ENCODE results near the gene KCNJ4. TPM values are rescaled to one million over a fixed set of nuclear protein-coding genes. Genes with fewer than 3 reads are reported as not detected.
"Not testable (repeated sequence)": the region's sequence is repeated elsewhere in the genome, so short reads cannot be mapped to it uniquely, and the experiment has no call there.

The KCNJ4 gene
- total RNA-seq, 1 donor from 2014 or later = 1.7 TPM

DNA sequence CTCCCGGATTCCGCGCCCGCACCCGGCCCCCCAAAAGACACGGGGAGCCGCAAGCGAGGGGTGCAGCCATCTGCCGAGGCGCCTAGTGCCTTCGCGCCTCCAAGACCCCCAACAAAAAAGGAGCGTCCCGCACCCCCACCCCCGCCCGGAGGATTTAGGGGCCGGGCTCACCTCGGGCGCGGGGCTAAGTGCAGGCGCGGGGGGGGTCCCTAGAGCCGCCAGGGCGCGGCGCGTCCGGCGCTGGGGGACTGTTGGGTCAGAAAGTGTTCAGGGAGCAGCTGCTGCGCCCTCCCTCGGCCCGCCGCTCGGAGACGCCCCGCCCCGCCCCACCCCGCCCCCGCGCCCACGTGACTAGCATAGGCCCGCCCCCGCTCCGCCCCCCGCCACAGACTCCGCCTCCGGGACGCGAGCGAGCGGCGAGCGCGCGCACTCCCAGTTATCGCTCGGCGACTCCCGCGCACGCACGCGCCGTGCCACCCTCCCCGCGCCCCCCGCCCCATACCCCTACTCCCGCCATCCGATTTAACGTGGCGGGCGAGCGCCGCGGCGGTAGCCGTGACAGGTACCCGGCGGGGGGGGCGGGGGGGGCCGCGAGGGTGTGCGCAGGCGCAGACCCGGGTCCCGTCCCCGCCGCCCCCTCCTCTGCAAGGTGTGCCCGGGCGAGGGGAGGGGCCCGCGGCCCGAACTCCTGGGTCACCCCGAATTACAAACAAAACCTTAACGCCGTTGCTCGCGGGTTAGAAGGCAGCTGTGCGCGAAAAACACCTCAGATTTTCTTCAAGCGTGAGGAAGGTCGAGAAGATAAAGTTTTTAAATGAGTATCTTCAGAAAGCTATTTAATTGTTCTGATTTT, 56.2 kb downstream of the KCNJ4 start:
- Mint-ChIP-seq H3K36me3 (ENCODE audit: insufficient read depth) (no peaks in the 10 kb centered on the region), H3K27me3 (no peaks in the 10 kb centered on the region), H3K4me3 (ENCODE audit: low read depth) (peak overlapping the region; percentile 84), H3K9me3 (ENCODE audit: low read depth) (no peaks in the 10 kb centered on the region), H3K4me1 (ENCODE audit: low read depth) (peaks cover 54% of the 10 kb centered on the region), H3K27ac (peak overlapping the region; percentile 97)
- DNase-seq (ENCODE audit: low spot score, unreplicated experiment) = peak; percentile 88
- TF ChIP-seq, protein P1, sequence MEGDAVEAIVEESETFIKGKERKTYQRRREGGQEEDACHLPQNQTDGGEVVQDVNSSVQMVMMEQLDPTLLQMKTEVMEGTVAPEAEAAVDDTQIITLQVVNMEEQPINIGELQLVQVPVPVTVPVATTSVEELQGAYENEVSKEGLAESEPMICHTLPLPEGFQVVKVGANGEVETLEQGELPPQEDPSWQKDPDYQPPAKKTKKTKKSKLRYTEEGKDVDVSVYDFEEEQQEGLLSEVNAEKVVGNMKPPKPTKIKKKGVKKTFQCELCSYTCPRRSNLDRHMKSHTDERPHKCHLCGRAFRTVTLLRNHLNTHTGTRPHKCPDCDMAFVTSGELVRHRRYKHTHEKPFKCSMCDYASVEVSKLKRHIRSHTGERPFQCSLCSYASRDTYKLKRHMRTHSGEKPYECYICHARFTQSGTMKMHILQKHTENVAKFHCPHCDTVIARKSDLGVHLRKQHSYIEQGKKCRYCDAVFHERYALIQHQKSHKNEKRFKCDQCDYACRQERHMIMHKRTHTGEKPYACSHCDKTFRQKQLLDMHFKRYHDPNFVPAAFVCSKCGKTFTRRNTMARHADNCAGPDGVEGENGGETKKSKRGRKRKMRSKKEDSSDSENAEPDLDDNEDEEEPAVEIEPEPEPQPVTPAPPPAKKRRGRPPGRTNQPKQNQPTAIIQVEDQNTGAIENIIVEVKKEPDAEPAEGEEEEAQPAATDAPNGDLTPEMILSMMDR (IDR thresholded peaks at IDR 0.05; ENCODE audit: unreplicated experiment) = no peak

DNA sequence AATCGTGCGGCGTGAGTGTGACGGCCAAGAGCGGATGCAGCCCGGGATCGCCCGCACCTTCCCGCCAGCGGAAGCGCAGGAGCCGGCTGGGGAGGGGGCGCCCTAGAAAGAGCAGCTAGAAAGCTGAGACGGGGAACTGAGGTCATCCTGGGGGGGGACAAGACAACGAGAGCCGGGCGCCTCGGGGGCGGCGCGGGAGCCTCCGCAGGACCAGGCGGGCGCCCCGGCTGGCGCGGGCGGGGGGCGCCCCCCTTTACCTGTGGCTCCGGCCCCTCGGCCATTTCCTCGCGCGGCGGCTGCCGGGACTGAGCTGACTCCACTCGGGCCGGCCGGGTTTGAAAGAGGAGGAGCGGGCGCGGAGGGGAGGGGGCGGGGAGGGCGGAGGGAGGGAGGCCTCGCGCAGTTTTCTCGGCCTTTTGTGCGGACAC, 56.8 kb downstream of the KCNJ4 start:
- Mint-ChIP-seq H3K27ac (peak overlapping the region; percentile 96), H3K4me3 (ENCODE audit: low read depth) (peak overlapping the region; percentile 84), H3K4me1 (ENCODE audit: low read depth) (peaks cover 59% of the 10 kb centered on the region)
- peak; percentile 67 for DNase-seq (ENCODE audit: low spot score, unreplicated experiment)
- not testable (repeated sequence) for H3K9me3 Mint-ChIP-seq (ENCODE audit: low read depth); H3K27me3 Mint-ChIP-seq; H3K36me3 Mint-ChIP-seq (ENCODE audit: insufficient read depth)

DNA sequence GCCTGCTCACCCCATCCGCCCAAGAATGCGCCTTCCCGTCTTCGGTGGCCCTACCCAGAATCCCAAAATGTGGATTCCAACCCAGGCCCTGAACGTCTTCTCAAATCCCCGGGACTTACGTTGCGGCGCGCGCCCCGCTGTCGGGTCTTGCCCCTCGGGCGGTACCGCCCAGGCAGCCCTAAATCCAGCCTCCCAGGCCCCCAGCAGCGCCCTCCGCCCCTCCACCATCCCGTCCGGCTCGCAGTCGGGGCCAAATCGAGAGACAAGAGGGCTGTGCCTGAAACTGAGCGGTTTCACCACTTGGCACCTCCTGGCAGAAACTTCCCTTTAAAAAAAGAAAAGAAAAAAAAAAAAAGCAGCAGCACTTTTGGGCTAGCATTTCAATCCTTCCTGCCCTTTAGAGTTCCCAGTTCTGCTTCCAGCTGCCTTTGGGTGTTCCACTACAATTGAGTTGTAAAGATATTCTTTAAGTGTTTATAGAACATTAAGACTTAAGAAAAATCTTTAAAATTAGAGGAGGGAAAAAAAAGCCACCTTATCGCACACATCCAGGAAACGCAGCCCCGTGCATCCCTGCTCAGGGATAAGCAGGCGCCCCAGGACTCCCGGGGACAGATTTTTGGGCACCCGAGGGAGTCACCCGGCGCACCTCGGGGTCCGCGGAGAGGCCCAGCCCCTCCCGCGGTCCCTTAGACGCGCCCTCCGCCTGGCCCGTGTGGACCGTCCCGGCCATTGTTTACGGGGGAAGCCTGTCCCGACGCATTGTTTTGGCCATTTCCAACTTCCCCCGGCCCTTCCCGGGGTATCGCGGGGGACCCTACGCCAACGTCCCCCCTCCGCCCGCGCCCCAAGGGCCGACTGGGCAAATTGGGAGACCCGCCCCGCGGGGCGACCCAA, 57.6 kb downstream of the KCNJ4 start:
- H3K27ac Mint-ChIP-seq = peak overlapping the region; percentile 97
- H3K9me3 Mint-ChIP-seq (ENCODE audit: low read depth) = no peaks in the 10 kb centered on the region
- TF ChIP-seq, protein P1 (IDR thresholded peaks at IDR 0.05; ENCODE audit: unreplicated experiment) = no peak
- H3K27me3 Mint-ChIP-seq = no peaks in the 10 kb centered on the region
- DNase-seq (ENCODE audit: low spot score, unreplicated experiment) = no peak
- peaks cover 62% of the 10 kb centered on the region for H3K4me1 Mint-ChIP-seq (ENCODE audit: low read depth)
- no peaks in the 10 kb centered on the region for H3K36me3 Mint-ChIP-seq (ENCODE audit: insufficient read depth)
- H3K4me3 Mint-ChIP-seq (ENCODE audit: low read depth) = peak overlapping the region; percentile 84

DNA sequence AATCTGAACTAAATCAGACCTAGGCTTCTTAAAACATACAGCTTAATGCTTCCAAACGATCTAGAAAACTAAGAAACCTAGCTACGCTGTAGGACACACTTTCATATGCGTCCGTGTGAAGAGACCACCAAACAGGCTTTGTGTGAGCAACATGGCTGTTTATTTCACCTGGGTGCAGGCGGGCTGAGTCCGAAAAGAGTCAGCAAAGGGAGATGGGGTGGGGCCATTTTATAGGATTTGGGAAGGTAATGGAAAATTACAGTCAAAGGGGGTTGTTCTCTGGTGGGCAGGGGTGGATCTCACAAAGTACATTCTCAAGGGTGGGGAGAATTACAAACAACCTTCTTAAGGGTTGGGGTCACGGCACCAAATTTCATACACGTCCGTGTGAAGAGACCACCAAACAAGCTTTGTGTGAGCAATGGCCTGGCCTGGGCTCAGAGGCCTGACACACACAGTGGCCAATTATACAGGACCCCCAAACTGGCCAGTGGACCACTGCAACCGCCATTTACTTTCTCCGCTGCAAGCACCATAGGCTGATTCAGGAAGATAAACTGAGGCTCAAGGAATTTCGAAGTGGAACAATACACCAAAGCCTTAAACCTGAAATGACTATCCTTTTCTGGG, 58.4 kb downstream of the KCNJ4 start:
- Mint-ChIP-seq H3K4me1 (ENCODE audit: low read depth) (peaks cover 59% of the 10 kb centered on the region), H3K4me3 (ENCODE audit: low read depth) (peak overlapping the region; percentile 84), H3K27ac (peak overlapping the region; percentile 97)
- not testable (repeated sequence) for H3K27me3 Mint-ChIP-seq; H3K36me3 Mint-ChIP-seq (ENCODE audit: insufficient read depth); H3K9me3 Mint-ChIP-seq (ENCODE audit: low read depth); DNase-seq (ENCODE audit: low spot score, unreplicated experiment)

DNA sequence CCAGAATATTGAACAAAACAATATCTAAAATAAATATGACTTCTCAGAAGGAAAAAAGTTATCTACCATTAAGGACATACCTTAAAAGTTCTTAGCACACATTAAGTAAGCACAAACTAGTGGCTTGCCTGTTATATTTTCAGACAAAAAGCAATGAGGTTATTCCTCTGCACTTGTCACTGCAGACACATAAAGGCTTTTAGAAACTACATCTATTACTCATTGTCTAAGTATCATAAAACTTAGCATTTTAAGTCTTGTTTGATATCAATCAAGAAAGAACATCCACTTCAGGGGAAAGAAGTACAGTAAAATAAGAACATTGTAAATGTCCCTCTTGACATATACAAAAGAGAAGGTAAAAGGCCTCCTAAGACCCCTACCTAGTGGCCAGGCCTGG, 59.1 kb downstream of the KCNJ4 start:
- peak overlapping the region; percentile 84 for H3K4me3 Mint-ChIP-seq (ENCODE audit: low read depth)

DNA sequence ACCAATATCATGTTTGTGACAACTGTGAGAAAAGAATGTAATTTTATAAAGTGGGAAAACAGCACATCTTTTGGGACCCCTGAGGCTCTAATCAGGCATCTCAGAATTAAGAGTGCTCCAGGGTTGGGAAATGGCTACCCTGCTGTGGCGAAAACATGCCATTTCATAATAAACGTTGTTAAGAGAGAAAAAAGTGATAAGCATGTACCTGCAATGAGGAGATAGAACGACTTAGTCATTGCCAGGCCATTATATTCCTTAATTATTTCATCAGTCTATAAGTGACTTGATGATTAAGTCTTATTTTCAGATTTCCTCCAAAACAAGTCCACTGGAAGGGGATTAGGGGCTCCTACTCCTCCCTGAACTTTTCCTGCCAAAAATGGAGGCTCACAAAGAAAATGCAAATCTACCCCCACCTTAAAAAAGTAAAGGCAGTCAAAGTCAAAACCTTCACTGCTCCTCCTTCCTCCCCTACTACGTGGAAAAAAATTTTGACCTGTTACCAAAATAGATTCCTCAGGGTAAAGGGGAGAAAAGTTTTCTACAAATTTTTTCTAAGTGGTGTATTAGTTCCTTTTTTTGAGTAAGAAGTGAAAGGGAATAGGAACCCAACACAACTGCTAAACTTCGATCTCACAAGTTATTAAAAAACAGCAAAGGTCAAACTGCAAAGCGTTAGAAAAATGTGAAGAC, 59.9 kb downstream of the KCNJ4 start:
- not testable (repeated sequence) for DNase-seq (ENCODE audit: low spot score, unreplicated experiment); H3K36me3 Mint-ChIP-seq (ENCODE audit: insufficient read depth); H3K27me3 Mint-ChIP-seq; H3K9me3 Mint-ChIP-seq (ENCODE audit: low read depth)
- Mint-ChIP-seq H3K4me1 (ENCODE audit: low read depth) (peaks cover 54% of the 10 kb centered on the region), H3K4me3 (ENCODE audit: low read depth) (peak overlapping the region; percentile 84), H3K27ac (peak overlapping the region; percentile 6)

More for the DNA sequence above, 59.1 kb downstream of the KCNJ4 start:
- Mint-ChIP-seq H3K27ac (peak overlapping the region; percentile 97), H3K4me1 (ENCODE audit: low read depth) (peaks cover 56% of the 10 kb centered on the region)
- not testable (repeated sequence) for H3K27me3 Mint-ChIP-seq; H3K36me3 Mint-ChIP-seq (ENCODE audit: insufficient read depth); H3K9me3 Mint-ChIP-seq (ENCODE audit: low read depth); DNase-seq (ENCODE audit: low spot score, unreplicated experiment)

DNA sequence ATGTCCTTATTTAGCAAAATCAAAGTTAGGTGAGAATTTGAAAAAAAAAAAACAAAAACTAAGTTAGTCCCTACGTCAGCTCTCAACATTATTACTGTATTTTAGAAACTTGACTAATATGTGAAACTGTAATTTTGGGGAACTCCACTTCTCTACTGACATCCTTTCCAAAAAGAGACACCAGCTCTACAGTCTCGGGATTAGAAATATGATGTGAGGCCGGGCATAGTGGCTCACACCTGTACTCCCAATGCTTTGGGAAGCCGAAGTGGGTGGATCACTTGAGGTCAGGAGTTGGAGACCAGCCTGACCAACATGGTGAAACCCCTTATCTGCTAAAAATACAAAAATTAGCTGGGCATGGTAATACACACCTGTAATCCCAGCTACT, 65.6 kb downstream of the KCNJ4 start:
- H3K36me3 Mint-ChIP-seq (ENCODE audit: insufficient read depth); H3K4me3 Mint-ChIP-seq (ENCODE audit: low read depth); H3K27me3 Mint-ChIP-seq; H3K9me3 Mint-ChIP-seq (ENCODE audit: low read depth); H3K27ac Mint-ChIP-seq; DNase-seq (ENCODE audit: low spot score, unreplicated experiment): not testable (repeated sequence)
- peaks cover 38% of the 10 kb centered on the region for H3K4me1 Mint-ChIP-seq (ENCODE audit: low read depth)

DNA sequence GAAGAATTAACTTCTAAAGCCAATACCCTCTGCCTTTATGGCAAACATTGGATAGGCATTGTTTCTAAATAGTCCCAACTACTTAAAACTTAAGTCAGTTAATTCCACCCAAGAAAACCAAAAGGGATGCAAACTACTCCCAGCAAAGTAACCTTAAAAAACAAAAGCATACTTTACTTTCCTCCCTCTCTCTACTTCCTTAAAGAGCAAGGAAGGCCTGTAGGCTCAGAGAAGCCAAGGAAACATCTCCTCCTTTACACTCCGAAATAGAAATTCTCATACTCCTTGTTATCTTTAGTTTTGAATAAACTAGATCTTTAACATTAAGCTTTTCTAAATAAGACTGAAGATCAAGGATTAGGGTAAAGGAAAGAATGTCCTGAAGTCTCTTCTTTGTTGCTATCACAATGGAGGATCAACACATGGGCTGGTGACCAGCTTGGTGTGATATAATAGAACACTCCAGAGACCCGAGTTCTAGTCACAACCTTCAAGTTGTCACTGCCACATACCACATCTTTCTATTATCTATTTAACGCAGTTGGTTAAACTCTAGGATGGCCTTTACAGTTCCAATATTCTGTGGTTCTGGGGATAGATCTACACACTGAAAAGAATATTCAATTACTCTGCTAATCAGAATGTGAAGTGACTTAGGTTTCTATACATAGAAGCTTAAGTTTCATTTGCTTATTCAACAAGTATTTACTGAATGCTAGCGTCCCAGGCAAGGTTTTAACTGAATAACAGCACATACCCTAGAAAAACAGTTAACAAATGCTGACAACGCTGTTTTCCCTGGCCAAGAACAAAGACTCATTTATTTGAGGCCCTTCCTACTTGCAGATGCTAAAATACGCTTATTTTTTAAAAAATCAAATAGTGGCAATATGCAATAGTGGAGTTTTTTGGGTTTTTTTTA, 66.2 kb downstream of the KCNJ4 start:
- H3K27ac Mint-ChIP-seq; H3K4me3 Mint-ChIP-seq (ENCODE audit: low read depth); DNase-seq (ENCODE audit: low spot score, unreplicated experiment); H3K36me3 Mint-ChIP-seq (ENCODE audit: insufficient read depth); H3K9me3 Mint-ChIP-seq (ENCODE audit: low read depth); H3K27me3 Mint-ChIP-seq: not testable (repeated sequence)
- H3K4me1 Mint-ChIP-seq (ENCODE audit: low read depth) = peaks cover 34% of the 10 kb centered on the region

DNA sequence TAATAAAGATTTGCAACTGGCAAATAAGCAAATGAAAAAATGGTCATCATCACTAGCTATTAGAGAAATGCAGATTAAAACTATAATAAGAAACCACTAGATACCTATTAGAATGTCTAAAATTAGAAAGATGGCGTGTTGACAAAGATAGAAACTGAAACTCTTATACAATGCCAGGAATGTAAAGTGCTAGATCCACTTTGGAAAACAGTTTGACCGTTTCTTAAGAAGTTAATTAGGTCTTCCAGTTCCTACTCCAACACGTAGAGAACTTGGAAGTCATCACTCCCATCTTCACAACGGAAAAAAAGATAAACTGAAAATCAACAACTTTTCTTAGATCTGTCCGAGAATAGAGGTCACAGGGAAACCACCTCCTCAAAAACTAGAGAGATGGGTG, 68.1 kb downstream of the KCNJ4 start:
- DNase-seq (ENCODE audit: low spot score, unreplicated experiment); H3K4me3 Mint-ChIP-seq (ENCODE audit: low read depth); H3K36me3 Mint-ChIP-seq (ENCODE audit: insufficient read depth); H3K9me3 Mint-ChIP-seq (ENCODE audit: low read depth); H3K27me3 Mint-ChIP-seq: not testable (repeated sequence)
- Mint-ChIP-seq H3K27ac (peak overlapping the region; percentile 16), H3K4me1 (ENCODE audit: low read depth) (peaks cover 28% of the 10 kb centered on the region)

All from progenitor cell of endocrine pancreas (in vitro differentiated cells).